Stomach (tissue), 4 donors: Measurements from ENCODE around the gene SMPD3.

Experiments
- CTCF ChIP-seq, 7 experiments: fragments of 450-650 bp in 4 of 7; fragments of 200-600 bp in 3 of 7; sonication (generic) in 3 of 7; IDR thresholded peaks; one replicate each; pipeline ENCODE4 v1.5.1; 2016 to 2019; ENCODE audit warnings: antibody characterized with exemption in 7 of 7, control low read depth in 2 of 7, mild to moderate bottlenecking in 1 of 7
- EP300 ChIP-seq: sonication (generic); formaldehyde crosslinking; IDR thresholded peaks from one replicate; pipeline ENCODE4 v1.6.1; 2017; ENCODE audit warnings: antibody characterized with exemption
- POLR2A ChIP-seq, 4 donors: fragments of 450-650 bp; IDR thresholded peaks; one replicate each; pipeline ENCODE4 v1.6.1; 2016; ENCODE audit warnings: antibody characterized with exemption in 4 of 4, control low read depth in 2 of 4, mild to moderate bottlenecking in 1 of 4, moderate library complexity in 1 of 4
- POLR2AphosphoS5 ChIP-seq, 3 donors: sonication (generic); formaldehyde crosslinking; IDR thresholded peaks; one replicate each; pipeline ENCODE4 v1.6.1; 2016; ENCODE audit warnings: antibody characterized with exemption in 3 of 3

- TF ChIP-seq POLR2A (IDR thresholded peaks at IDR 0.05) (no peak), CTCF (IDR thresholded peaks at IDR 0.05) (no peak), POLR2AphosphoS5 (IDR thresholded peaks at IDR 0.05) (no peak), EP300 (no peak)
Observed at GRCh38 chr16:68328860-68329390, 119.4 kb downstream of the SMPD3 start.
